HG03159 (cell line): ENCODE results near the gene TYW1.
"Not testable (repeated sequence)": the region's sequence is repeated elsewhere in the genome, so short reads cannot be mapped to it uniquely, and the experiment has no call there.

Experiments used
- ATAC-seq: cut with Tn5 transposase; IDR thresholded peaks from one replicate; pipeline ENCODE4 v1.9.1; 2021; ENCODE audit warnings: mild to moderate bottlenecking, moderate library complexity; ENCODE audit not compliant: unreplicated experiment

The TYW1 gene

GRCh38 chr7:67114483-67115246 lies 118.0 kb downstream of the TYW1 start:
- ATAC-seq = not testable (repeated sequence)

GRCh38 chr7:67120491-67120890 lies 123.9 kb downstream of the TYW1 start:
- not testable (repeated sequence) for ATAC-seq

GRCh38 chr7:67128257-67128656 lies 131.6 kb downstream of the TYW1 start:
- not testable (repeated sequence) for ATAC-seq

GRCh38 chr7:67130766-67131165 lies 134.1 kb downstream of the TYW1 start:
- not testable (repeated sequence) for ATAC-seq

GRCh38 chr7:67134912-67135311 lies 138.3 kb downstream of the TYW1 start:
- ATAC-seq = not testable (repeated sequence)

- ATAC-seq = not testable (repeated sequence)
Measured at GRCh38 chr7:67135617-67136486, 139.2 kb downstream of the TYW1 start.

- ATAC-seq = not testable (repeated sequence)
Measured at GRCh38 chr7:67137489-67137888, 140.9 kb downstream of the TYW1 start.

GRCh38 chr7:67139876-67140275 lies 143.2 kb downstream of the TYW1 start:
- not testable (repeated sequence) for ATAC-seq

- ATAC-seq = not testable (repeated sequence)
Measured at GRCh38 chr7:67141001-67141400, 144.4 kb downstream of the TYW1 start.

GRCh38 chr7:67143091-67143786 lies 146.6 kb downstream of the TYW1 start:
- ATAC-seq = not testable (repeated sequence)

GRCh38 chr7:67145581-67146193 lies 149.1 kb downstream of the TYW1 start:
- ATAC-seq = not testable (repeated sequence)

- not testable (repeated sequence) for ATAC-seq
Measured at GRCh38 chr7:67149131-67149530, 152.5 kb downstream of the TYW1 start.

- not testable (repeated sequence) for ATAC-seq
Measured at GRCh38 chr7:67154374-67154773, 157.7 kb downstream of the TYW1 start.

- ATAC-seq = not testable (repeated sequence)
Measured at GRCh38 chr7:67156064-67156463, 159.4 kb downstream of the TYW1 start.

GRCh38 chr7:67163285-67163684 lies 166.7 kb downstream of the TYW1 start:
- ATAC-seq = peak; percentile 53

GRCh38 chr7:67171151-67171550 lies 174.5 kb downstream of the TYW1 start:
- peak; percentile 89 for ATAC-seq

GRCh38 chr7:67176730-67177129 lies 180.1 kb downstream of the TYW1 start:
- ATAC-seq = not testable (repeated sequence)

- ATAC-seq = not testable (repeated sequence)
Measured at GRCh38 chr7:67178915-67179688, 182.5 kb downstream of the TYW1 start.

- not testable (repeated sequence) for ATAC-seq
Measured at GRCh38 chr7:67182956-67183750, 186.5 kb downstream of the TYW1 start.
